LNCAP (cell line): Measurements from ENCODE around the gene ZG16B.

Source experiments
- CTCF ChIP-seq: fragments of 450-650 bp; IDR thresholded peaks from 2 replicates; pipeline ENCODE4 v1.5.1; 2017; ENCODE audit warnings: mild to moderate bottlenecking

The ZG16B gene

GRCh38 chr16:2842340-2843000, 12.4 kb downstream of the ZG16B start:
- TF ChIP-seq CTCF: peak; percentile 41; the same call in 1 of the 2 replicates

- no peak for TF ChIP-seq CTCF
These were observed 13.4 kb downstream of the ZG16B start for GRCh38 chr16:2843526-2843925.

GRCh38 chr16:2845116-2845515, 15.0 kb downstream of the ZG16B start:
- TF ChIP-seq CTCF: no peak

GRCh38 chr16:2846511-2847310, 16.6 kb downstream of the ZG16B start:
- TF ChIP-seq CTCF: no peak

- TF ChIP-seq CTCF: no peak
These were observed 19.0 kb downstream of the ZG16B start for GRCh38 chr16:2848933-2849725.

GRCh38 chr16:2852003-2852730, 22.1 kb downstream of the ZG16B start:
- no peak for TF ChIP-seq CTCF
